A549 (cell line): ENCODE measurements around the gene ZNF445. TPM values are rescaled to one million over a fixed set of nuclear protein-coding genes. Genes with fewer than 3 reads are reported as not detected.

Source experiments
- ATAC-seq, 2 experiments: fragments of 200-7000 bp in 1 of 2; fragments of >200 bp in 1 of 2; cut with Nextera tagmentation in 1 of 2; cut with Tn5 transposase in 1 of 2; 3 replicates each; pipeline versions ENCODE4 v1.8.0 to v1.9.1; 2018 to 2020; ENCODE audit warnings: mild to moderate bottlenecking in 1 of 2, moderate library complexity in 1 of 2
- CTCF ChIA-PET: fragments of 300-600 bp; sonication (Branson Sonifier 250); formaldehyde crosslinking; extraction: SDS; loops from one replicate; lab custom pipeline; 2021; ENCODE audit warnings: antibody characterized with exemption, inconsistent platforms; lab: Yijun Ruan, JAX
- POLR2A ChIA-PET: fragments of 350-600 bp; formaldehyde crosslinking; extraction: SDS; loops from one replicate; lab custom pipeline; 2021; ENCODE audit warnings: antibody characterized with exemption, inconsistent platforms; lab: Yijun Ruan, JAX
- DNase-seq, 2 experiments: peaks; one replicate each; pipeline versions ENCODE4 v3.0.0 to v3.0.0-alpha.2; 2011 to 2016; ENCODE audit warnings: low read depth in 1 of 2, low spot score in 1 of 2
- FAIRE-seq: peaks from 2 replicates; lab custom pipeline; 2011; peaks lifted over from hg19 to GRCh38; lab: Jason Lieb, UNC
- H3K27ac ChIP-seq, 2 experiments: fragments of >200 bp; sonication (Bioruptor Twin); formaldehyde crosslinking; 3 replicates each; pipeline ENCODE4 v1.5.1; 2016 to 2017
- H3K4me1 ChIP-seq: fragments of >200 bp; sonication (Bioruptor Twin); formaldehyde crosslinking; 3 replicates; pipeline ENCODE4 v1.6.1; 2016
- H3K4me2 ChIP-seq: fragments of >200 bp; sonication (Bioruptor Twin); formaldehyde crosslinking; 3 replicates; pipeline ENCODE4 v1.6.1; 2016
- H3K4me3 ChIP-seq: fragments of >200 bp; sonication (Bioruptor Twin); formaldehyde crosslinking; 3 replicates; pipeline ENCODE4 v1.5.1; 2016
- H3K9me3 ChIP-seq: fragments of >200 bp; sonication (Bioruptor Twin); formaldehyde crosslinking; 3 replicates; pipeline ENCODE4 v1.6.1; 2016
- ATOH8 ChIP-seq: fragments of 250-450 bp; sonication (Bioruptor Pico); IDR thresholded peaks from 2 replicates; pipeline ENCODE4 v1.5.0; 2020; ENCODE audit warnings: low read depth, mild to moderate bottlenecking, moderate library complexity
- BCL3 ChIP-seq: fragments of >200 bp; sonication (Bioruptor Twin); formaldehyde crosslinking; IDR thresholded peaks from 3 replicates; pipeline ENCODE4 v1.6.1; 2016
- CBX2 ChIP-seq: fragments of 200-600 bp; sonication (generic); IDR thresholded peaks from 2 replicates; pipeline ENCODE4 v1.6.1; 2016; ENCODE audit warnings: low read depth, mild to moderate bottlenecking, borderline replicate concordance
- CEBPB ChIP-seq, 2 experiments: fragments of >200 bp in 1 of 2; sonication (Bioruptor Twin) in 1 of 2; formaldehyde crosslinking in 1 of 2; IDR thresholded peaks; 2 replicates each; pipeline ENCODE4 v1.6.1; 2012 to 2016
- CHD2 ChIP-seq: fragments of 150-350 bp; IDR thresholded peaks from 2 replicates; pipeline ENCODE4 v1.6.1; 2014; ENCODE audit warnings: low read length; ENCODE audit not compliant: partially characterized antibody
- ELK1 ChIP-seq: fragments of 150-350 bp; IDR thresholded peaks from 2 replicates; pipeline ENCODE4 v1.6.1; 2014; ENCODE audit warnings: low read depth, mild to moderate bottlenecking, low read length
- EP300 ChIP-seq, 2 experiments: fragments of >200 bp; sonication (Bioruptor Twin); formaldehyde crosslinking; IDR thresholded peaks; 2 replicates in 1 of 2; 3 replicates in 1 of 2; pipeline ENCODE4 v1.6.1; 2016 to 2017
- ESRRA ChIP-seq: fragments of 150-350 bp; IDR thresholded peaks from 2 replicates; pipeline ENCODE4 v1.6.1; 2014; ENCODE audit warnings: mild to moderate bottlenecking, low read length, borderline replicate concordance
- FOSB ChIP-seq: fragments of 250-450 bp; sonication (Bioruptor Pico); IDR thresholded peaks from 2 replicates; pipeline ENCODE4 v1.5.0; 2020; ENCODE audit warnings: mild to moderate bottlenecking, moderate library complexity
- FOXS1 ChIP-seq: fragments of 250-450 bp; sonication (Bioruptor Pico); IDR thresholded peaks from 2 replicates; pipeline ENCODE4 v1.5.0; 2020; ENCODE audit warnings: mild to moderate bottlenecking, moderate library complexity
- GATA3 ChIP-seq: IDR thresholded peaks from 2 replicates; pipeline ENCODE4 v1.6.1; 2012; ENCODE audit warnings: borderline replicate concordance
- HDAC2 ChIP-seq: fragments of 200-600 bp; sonication (generic); IDR thresholded peaks from 2 replicates; pipeline ENCODE4 v1.6.1; 2016
- HES2 ChIP-seq: fragments of >200 bp; sonication (Bioruptor Twin); formaldehyde crosslinking; IDR thresholded peaks from 2 replicates; pipeline ENCODE4 v1.6.1; 2016
- HOXB13 ChIP-seq: fragments of 250-450 bp; sonication (Bioruptor Pico); IDR thresholded peaks from 2 replicates; pipeline ENCODE4 v1.5.0; 2020; ENCODE audit warnings: low read depth, mild to moderate bottlenecking, moderate library complexity
- JUNB ChIP-seq: fragments of >200 bp; sonication (Bioruptor Twin); formaldehyde crosslinking; IDR thresholded peaks from 2 replicates; pipeline ENCODE4 v1.6.1; 2016
- KDM1A ChIP-seq: fragments of 200-600 bp; sonication (generic); IDR thresholded peaks from 2 replicates; pipeline ENCODE4 v1.6.1; 2016; ENCODE audit warnings: low read depth, mild to moderate bottlenecking
- KDM5A ChIP-seq: fragments of 200-600 bp; sonication (generic); IDR thresholded peaks from 2 replicates; pipeline ENCODE4 v1.6.1; 2016; ENCODE audit warnings: antibody characterized with exemption, mild to moderate bottlenecking
- MAFK ChIP-seq: fragments of 450-650 bp; IDR thresholded peaks from 2 replicates; pipeline ENCODE4 v1.6.1; 2014; ENCODE audit not compliant: partially characterized antibody
- MYC ChIP-seq: IDR thresholded peaks from 2 replicates; pipeline ENCODE4 v1.6.1; 2012; ENCODE audit warnings: mild to moderate bottlenecking, inconsistent platforms, low read length, improper control_type of control experiment, borderline replicate concordance
- NPAS2 ChIP-seq: fragments of 250-450 bp; sonication (Bioruptor Pico); IDR thresholded peaks from 2 replicates; pipeline ENCODE4 v1.8.0; 2022; ENCODE audit warnings: mild to moderate bottlenecking, moderate library complexity, borderline replicate concordance
- NR3C1 ChIP-seq: fragments of >200 bp; sonication (Bioruptor Twin); formaldehyde crosslinking; IDR thresholded peaks from 3 replicates; pipeline ENCODE4 v1.6.1; 2017
- POLR2A ChIP-seq: IDR thresholded peaks from 2 replicates; pipeline ENCODE4 v1.6.1; 2012; ENCODE audit warnings: mild to moderate bottlenecking, low read length
- POLR2AphosphoS2 ChIP-seq: conservative IDR thresholded peaks from 2 replicates; pipeline ENCODE4 v1.6.1; 2012; ENCODE audit warnings: low read length, improper control_type of control experiment, inconsistent platforms
- RAD21 ChIP-seq, 2 experiments: fragments of >200 bp in 1 of 2; sonication (Bioruptor Twin) in 1 of 2; formaldehyde crosslinking in 1 of 2; IDR thresholded peaks in 1 of 2; conservative IDR thresholded peaks in 1 of 2; 2 replicates in 1 of 2; 3 replicates in 1 of 2; pipeline ENCODE4 v1.6.1; 2012 to 2018; ENCODE audit warnings: inconsistent platforms in 1 of 2
- RARB ChIP-seq: fragments of 250-450 bp; sonication (Bioruptor Pico); IDR thresholded peaks from 2 replicates; pipeline ENCODE4 v1.8.0; 2021; ENCODE audit warnings: mild to moderate bottlenecking, moderate library complexity
- RCOR1 ChIP-seq: fragments of 150-350 bp; IDR thresholded peaks from 2 replicates; pipeline ENCODE4 v1.6.1; 2014; ENCODE audit warnings: antibody characterized with exemption, low read length, low read depth
- REST ChIP-seq: fragments of 200-600 bp; sonication (generic); IDR thresholded peaks from 2 replicates; pipeline ENCODE4 v1.6.1; 2016; ENCODE audit warnings: antibody characterized with exemption, mild to moderate bottlenecking, moderate library complexity
- SMC3 ChIP-seq: fragments of >200 bp; sonication (Bioruptor Twin); formaldehyde crosslinking; IDR thresholded peaks from 3 replicates; pipeline ENCODE4 v1.6.1; 2018; ENCODE audit warnings: inconsistent platforms
- TFCP2L1 ChIP-seq: fragments of 250-450 bp; sonication (Bioruptor Pico); IDR thresholded peaks from 2 replicates; pipeline ENCODE4 v1.5.0; 2021; ENCODE audit warnings: mild to moderate bottlenecking
- USF2 ChIP-seq: fragments of 450-650 bp; IDR thresholded peaks from 2 replicates; pipeline ENCODE4 v1.6.1; 2014; ENCODE audit warnings: antibody characterized with exemption
- ZC3H11A ChIP-seq: fragments of 450-650 bp; IDR thresholded peaks from 2 replicates; pipeline ENCODE4 v1.6.1; 2014; ENCODE audit warnings: antibody characterized with exemption, mild to moderate bottlenecking
- WGBS: methylation state at CpG from one replicate; pipeline ENCODE4 v1.1.6; 2017; ENCODE audit errors: missing lambda C conversion rate; 5-methylcytosine and 5-hydroxymethylcytosine counted together
- polyA plus RNA-seq, 4 experiments: library from polyadenylated mRNA; depleted of rRNA in 3 of 4; stranded (reverse); fragments of >200 nt; fragmentation: RNase III in 1 of 4; extraction: RNeasy Plus Mini Kit Qiagen cat#74134 plus additional on column Dnase treatment in 1 of 4; gene quantifications; 2 replicates in 3 of 4; 3 replicates in 1 of 4; pipeline ENCODE4 v1.2.3, GENCODE V29; 2011 to 2017

ZNF445 gene
- polyA plus RNA-seq, 2 of the 4 experiments (the other 2 are of a cell fraction), result 3.4 to 4.0 TPM

- 79% methylated on average over 1 of the region's 1 CpG for WGBS
- FAIRE-seq, result no peak
- Histone ChIP-seq H3K4me3 (no peak overlapping the region), H3K4me2 (no peak overlapping the region), H3K9me3 (no peaks in the 10 kb centered on the region), H3K27ac (no peak overlapping the region), H3K4me1 (no peaks in the 10 kb centered on the region)
- POLR2A ChIA-PET, result no interaction called here
- ATAC-seq, result no peak
- no peak for DNase-seq
- CTCF ChIA-PET, result no interaction called here
- TF ChIP-seq ESRRA, result no peak
- TF ChIP-seq JUNB, result no peak
- no peak for TF ChIP-seq KDM5A
- no peak for TF ChIP-seq POLR2A
- TF ChIP-seq HDAC2, result no peak
- TF ChIP-seq NR3C1, result no peak
- TF ChIP-seq GATA3, result no peak
- TF ChIP-seq HOXB13 (CRISPR knock-in tag), result no peak
- no peak for TF ChIP-seq BCL3
- TF ChIP-seq RARB (CRISPR knock-in tag), result no peak
- TF ChIP-seq SMC3, result no peak
- no peak for TF ChIP-seq KDM1A
- no peak for TF ChIP-seq EP300 (IDR thresholded peaks at IDR 0.05)
- no peak for TF ChIP-seq TFCP2L1 (CRISPR knock-in tag)
- TF ChIP-seq CHD2, result no peak
Observed at GRCh38 chr3:44392489-44392888, 85.0 kb downstream of the ZNF445 start.

- TF ChIP-seq GATA3, result no peak
- TF ChIP-seq RAD21 (conservative IDR thresholded peaks at IDR 0.05 in 1 of 2, IDR thresholded peaks at IDR 0.05 in 1 of 2), result no peak
- TF ChIP-seq FOSB (CRISPR knock-in tag), result no peak
- TF ChIP-seq ATOH8 (CRISPR knock-in tag), result no peak
- TF ChIP-seq POLR2AphosphoS2, result no peak
- no peak for TF ChIP-seq HES2
- no peak for TF ChIP-seq TFCP2L1 (CRISPR knock-in tag)
- TF ChIP-seq MYC, result no peak
- TF ChIP-seq CEBPB (IDR thresholded peaks at IDR 0.05), result no peak
- TF ChIP-seq USF2, result no peak
- TF ChIP-seq FOXS1 (CRISPR knock-in tag), result no peak
- TF ChIP-seq ESRRA, result no peak
- TF ChIP-seq ZC3H11A, result no peak
- no peak for TF ChIP-seq CBX2
- TF ChIP-seq ELK1, result no peak
- no peak for TF ChIP-seq NPAS2 (CRISPR knock-in tag)
- no peak for TF ChIP-seq REST
- TF ChIP-seq MAFK, result no peak
- TF ChIP-seq RCOR1, result no peak
- 64% methylated on average over 5 of the region's 7 CpGs for WGBS
- H3K27ac ChIP-seq, result no peak overlapping the region
- DNase-seq, result no peak
- H3K4me2 ChIP-seq, result no peak overlapping the region
- no peaks in the 10 kb centered on the region for H3K4me1 ChIP-seq
- 0 out of 3 replicates have a peak, but pooled peaks cover 5% of the 10 kb centered on the region for H3K9me3 ChIP-seq
- CTCF ChIA-PET, result no interaction called here
- FAIRE-seq, result no peak
- no peak overlapping the region for H3K4me3 ChIP-seq
- ATAC-seq, result no peak
- POLR2A ChIA-PET, result no interaction called here
Observed at GRCh38 chr3:44387404-44387803, 90.1 kb downstream of the ZNF445 start.
